Measurements from ENCODE around the gene SLC39A8.

DNA sequence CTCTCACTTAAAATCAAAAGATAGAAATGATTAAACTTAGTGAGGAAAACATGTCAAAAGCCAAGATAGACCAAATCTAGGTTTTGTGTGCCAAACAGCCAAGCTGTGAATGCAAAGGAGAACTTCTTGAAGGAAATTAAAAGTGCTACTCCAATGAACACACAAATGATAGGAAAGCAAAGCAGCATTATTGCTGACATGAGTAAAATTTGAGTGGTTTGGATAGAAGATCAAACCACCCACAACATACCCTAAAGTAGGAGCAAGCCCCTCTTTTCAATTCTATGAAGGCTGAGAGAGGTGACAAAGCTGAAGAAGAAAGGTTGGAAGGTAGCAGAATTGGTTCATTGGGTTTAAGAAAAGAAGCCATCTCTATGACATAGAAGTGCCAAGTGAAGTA, 56.8 kb downstream of the SLC39A8 start:
- TF ChIP-seq, protein P1, sequence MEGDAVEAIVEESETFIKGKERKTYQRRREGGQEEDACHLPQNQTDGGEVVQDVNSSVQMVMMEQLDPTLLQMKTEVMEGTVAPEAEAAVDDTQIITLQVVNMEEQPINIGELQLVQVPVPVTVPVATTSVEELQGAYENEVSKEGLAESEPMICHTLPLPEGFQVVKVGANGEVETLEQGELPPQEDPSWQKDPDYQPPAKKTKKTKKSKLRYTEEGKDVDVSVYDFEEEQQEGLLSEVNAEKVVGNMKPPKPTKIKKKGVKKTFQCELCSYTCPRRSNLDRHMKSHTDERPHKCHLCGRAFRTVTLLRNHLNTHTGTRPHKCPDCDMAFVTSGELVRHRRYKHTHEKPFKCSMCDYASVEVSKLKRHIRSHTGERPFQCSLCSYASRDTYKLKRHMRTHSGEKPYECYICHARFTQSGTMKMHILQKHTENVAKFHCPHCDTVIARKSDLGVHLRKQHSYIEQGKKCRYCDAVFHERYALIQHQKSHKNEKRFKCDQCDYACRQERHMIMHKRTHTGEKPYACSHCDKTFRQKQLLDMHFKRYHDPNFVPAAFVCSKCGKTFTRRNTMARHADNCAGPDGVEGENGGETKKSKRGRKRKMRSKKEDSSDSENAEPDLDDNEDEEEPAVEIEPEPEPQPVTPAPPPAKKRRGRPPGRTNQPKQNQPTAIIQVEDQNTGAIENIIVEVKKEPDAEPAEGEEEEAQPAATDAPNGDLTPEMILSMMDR (IDR thresholded peaks at IDR 0.05) = no peak
- TF ChIP-seq FOXJ3 (CRISPR knock-in tag; IDR thresholded peaks at IDR 0.05) (no peak), RAD21 (IDR thresholded peaks at IDR 0.05; ENCODE audit: low read length) (no peak), TAF1 (IDR thresholded peaks at IDR 0.05; ENCODE audit: borderline replicate concordance, low read depth, low read length) (no peak), POLR2AphosphoS5 (IDR thresholded peaks at IDR 0.05; ENCODE audit: low read depth, low read length) (no peak), RFX5 (IDR thresholded peaks at IDR 0.05; ENCODE audit: low read length) (no peak), EZH2phosphoT487 (IDR thresholded peaks at IDR 0.05; ENCODE audit: borderline replicate concordance, low read depth) (no peak), EP300 (IDR thresholded peaks at IDR 0.05; ENCODE audit: borderline replicate concordance in 1 of 2, low read depth in 1 of 2, low read length in 1 of 2) (no peak), SIN3A (IDR thresholded peaks at IDR 0.05; ENCODE audit: borderline replicate concordance, low read depth, low read length) (no peak), FOSL2 (IDR thresholded peaks at IDR 0.05; ENCODE audit: borderline replicate concordance, low read depth) (no peak)
- TF ChIP-seq, protein P2, sequence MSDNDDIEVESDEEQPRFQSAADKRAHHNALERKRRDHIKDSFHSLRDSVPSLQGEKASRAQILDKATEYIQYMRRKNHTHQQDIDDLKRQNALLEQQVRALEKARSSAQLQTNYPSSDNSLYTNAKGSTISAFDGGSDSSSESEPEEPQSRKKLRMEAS (IDR thresholded peaks at IDR 0.05; ENCODE audit: low read depth) = no peak
- TF ChIP-seq, protein P3, sequence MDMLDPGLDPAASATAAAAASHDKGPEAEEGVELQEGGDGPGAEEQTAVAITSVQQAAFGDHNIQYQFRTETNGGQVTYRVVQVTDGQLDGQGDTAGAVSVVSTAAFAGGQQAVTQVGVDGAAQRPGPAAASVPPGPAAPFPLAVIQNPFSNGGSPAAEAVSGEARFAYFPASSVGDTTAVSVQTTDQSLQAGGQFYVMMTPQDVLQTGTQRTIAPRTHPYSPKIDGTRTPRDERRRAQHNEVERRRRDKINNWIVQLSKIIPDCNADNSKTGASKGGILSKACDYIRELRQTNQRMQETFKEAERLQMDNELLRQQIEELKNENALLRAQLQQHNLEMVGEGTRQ (IDR thresholded peaks at IDR 0.05; ENCODE audit: borderline replicate concordance, low read depth, low read length) = no peak
